CD4-positive, alpha-beta T cell treated with Interleukin-17A for 4 hours (primary cell): ENCODE measurements around the gene KCNJ6.

Source experiments
- DNase-seq: peaks from one replicate; pipeline ENCODE4 v3.0.0-alpha.2; 2020; ENCODE audit warnings: mixed read lengths

KCNJ6 gene

GRCh38 chr21:37863842-37864241 is 52.4 kb downstream of the KCNJ6 start:
- no peak for DNase-seq

GRCh38 chr21:37862536-37862935 is 53.7 kb downstream of the KCNJ6 start:
- DNase-seq, result no peak

- DNase-seq, result no peak
These were observed 54.7 kb downstream of the KCNJ6 start for GRCh38 chr21:37861561-37861960.

- DNase-seq, result no peak
These were observed 55.8 kb downstream of the KCNJ6 start for GRCh38 chr21:37860416-37860815.

GRCh38 chr21:37855647-37856625 is 60.3 kb downstream of the KCNJ6 start:
- no peak for DNase-seq

- no peak for DNase-seq
These were observed 61.0 kb downstream of the KCNJ6 start for GRCh38 chr21:37855271-37855646.

GRCh38 chr21:37849506-37850102 is 66.7 kb downstream of the KCNJ6 start:
- DNase-seq, result no peak

GRCh38 chr21:37848721-37849490 is 67.4 kb downstream of the KCNJ6 start:
- DNase-seq, result no peak

- DNase-seq, result no peak
These were observed 70.7 kb downstream of the KCNJ6 start for GRCh38 chr21:37845535-37845934.

GRCh38 chr21:37843191-37843590 is 73.1 kb downstream of the KCNJ6 start:
- DNase-seq, result no peak

GRCh38 chr21:37842163-37842919 is 73.9 kb downstream of the KCNJ6 start:
- no peak for DNase-seq

GRCh38 chr21:37837381-37837780 is 78.9 kb downstream of the KCNJ6 start:
- DNase-seq, result no peak

- no peak for DNase-seq
These were observed 80.8 kb downstream of the KCNJ6 start for GRCh38 chr21:37835481-37835880.

GRCh38 chr21:37833301-37833700 is 83.0 kb downstream of the KCNJ6 start:
- no peak for DNase-seq

- no peak for DNase-seq
These were observed 86.8 kb downstream of the KCNJ6 start for GRCh38 chr21:37829447-37829846.

GRCh38 chr21:37828991-37829390 is 87.3 kb downstream of the KCNJ6 start:
- no peak for DNase-seq

GRCh38 chr21:37828556-37828955 is 87.7 kb downstream of the KCNJ6 start:
- DNase-seq, result no peak

- no peak for DNase-seq
These were observed 88.3 kb downstream of the KCNJ6 start for GRCh38 chr21:37827913-37828312.

GRCh38 chr21:37821786-37822450 is 94.3 kb downstream of the KCNJ6 start:
- DNase-seq, result no peak

GRCh38 chr21:37821092-37821491 is 95.2 kb downstream of the KCNJ6 start:
- no peak for DNase-seq

- no peak for DNase-seq
These were observed 96.9 kb downstream of the KCNJ6 start for GRCh38 chr21:37819372-37819771.

GRCh38 chr21:37817242-37817641 is 99.0 kb downstream of the KCNJ6 start:
- no peak for DNase-seq
